Measurements from ENCODE around the gene CDK5RAP2. TPM values are rescaled to one million over a fixed set of nuclear protein-coding genes. Genes with fewer than 3 reads are reported as not detected.

Gene CDK5RAP2
- total RNA-seq, 1 donor from 2014 or later, result 76.8 TPM

DNA sequence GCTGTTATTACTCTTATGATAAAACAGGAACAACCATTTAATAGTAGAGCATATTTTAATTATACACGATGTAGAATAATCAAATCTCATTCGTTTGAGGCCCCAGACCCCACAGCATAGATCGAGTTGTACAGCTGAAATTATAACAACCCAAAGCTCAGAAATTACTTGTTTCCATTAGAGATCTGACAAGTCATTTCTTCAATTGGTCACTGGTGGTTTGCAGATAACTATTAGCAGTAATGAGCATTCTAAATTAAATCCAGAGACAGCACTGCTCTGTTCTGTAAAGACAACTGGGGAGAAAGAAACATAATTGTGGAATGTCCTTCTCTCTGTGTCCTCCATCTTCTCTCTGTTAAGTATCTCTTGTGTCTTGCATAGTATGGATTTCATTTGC, 12.9 kb downstream of the CDK5RAP2 start:
- DNase-seq (ENCODE audit: low spot score, unreplicated experiment), result no peak
- Mint-ChIP-seq H3K27ac (no peak overlapping the region), H3K4me1 (ENCODE audit: low read depth) (peaks cover 8% of the 10 kb centered on the region), H3K36me3 (ENCODE audit: insufficient read depth) (peaks cover 30% of the 10 kb centered on the region), H3K9me3 (ENCODE audit: low read depth) (no peaks in the 10 kb centered on the region), H3K27me3 (no peaks in the 10 kb centered on the region), H3K4me3 (ENCODE audit: low read depth) (no peak overlapping the region)
- TF ChIP-seq, protein P1, sequence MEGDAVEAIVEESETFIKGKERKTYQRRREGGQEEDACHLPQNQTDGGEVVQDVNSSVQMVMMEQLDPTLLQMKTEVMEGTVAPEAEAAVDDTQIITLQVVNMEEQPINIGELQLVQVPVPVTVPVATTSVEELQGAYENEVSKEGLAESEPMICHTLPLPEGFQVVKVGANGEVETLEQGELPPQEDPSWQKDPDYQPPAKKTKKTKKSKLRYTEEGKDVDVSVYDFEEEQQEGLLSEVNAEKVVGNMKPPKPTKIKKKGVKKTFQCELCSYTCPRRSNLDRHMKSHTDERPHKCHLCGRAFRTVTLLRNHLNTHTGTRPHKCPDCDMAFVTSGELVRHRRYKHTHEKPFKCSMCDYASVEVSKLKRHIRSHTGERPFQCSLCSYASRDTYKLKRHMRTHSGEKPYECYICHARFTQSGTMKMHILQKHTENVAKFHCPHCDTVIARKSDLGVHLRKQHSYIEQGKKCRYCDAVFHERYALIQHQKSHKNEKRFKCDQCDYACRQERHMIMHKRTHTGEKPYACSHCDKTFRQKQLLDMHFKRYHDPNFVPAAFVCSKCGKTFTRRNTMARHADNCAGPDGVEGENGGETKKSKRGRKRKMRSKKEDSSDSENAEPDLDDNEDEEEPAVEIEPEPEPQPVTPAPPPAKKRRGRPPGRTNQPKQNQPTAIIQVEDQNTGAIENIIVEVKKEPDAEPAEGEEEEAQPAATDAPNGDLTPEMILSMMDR (IDR thresholded peaks at IDR 0.05; ENCODE audit: unreplicated experiment), result no peak

DNA sequence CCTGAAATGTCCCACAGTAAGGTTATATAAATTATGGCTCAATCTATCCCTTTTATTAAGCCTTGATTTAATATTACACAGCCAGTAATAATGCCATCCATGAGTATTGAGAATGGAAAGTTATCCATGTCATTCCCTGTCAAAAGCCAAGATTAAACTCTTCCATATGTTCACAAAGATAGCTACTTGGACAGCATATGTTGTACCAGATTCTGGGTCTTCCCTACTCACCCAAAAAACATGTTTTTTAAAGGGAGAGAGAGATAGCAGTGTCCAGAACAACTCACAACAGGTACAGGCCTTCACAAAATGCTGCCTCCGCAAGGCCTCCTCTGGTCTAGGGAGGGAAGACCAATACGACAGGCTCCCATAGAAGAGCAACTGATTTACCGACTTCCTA, 15.4 kb downstream of the CDK5RAP2 start:
- no peaks in the 10 kb centered on the region for H3K9me3 Mint-ChIP-seq (ENCODE audit: low read depth)
- peaks cover 4% of the 10 kb centered on the region for H3K4me1 Mint-ChIP-seq (ENCODE audit: low read depth)
- H3K27me3 Mint-ChIP-seq, result no peaks in the 10 kb centered on the region
- no peak overlapping the region for H3K27ac Mint-ChIP-seq
- H3K4me3 Mint-ChIP-seq (ENCODE audit: low read depth), result no peak overlapping the region
- TF ChIP-seq, protein P1 (IDR thresholded peaks at IDR 0.05; ENCODE audit: unreplicated experiment), result no peak
- no peak for DNase-seq (ENCODE audit: low spot score, unreplicated experiment)
- peaks cover 26% of the 10 kb centered on the region for H3K36me3 Mint-ChIP-seq (ENCODE audit: insufficient read depth)

GRCh38 chr9:120562861-120563443, 17.0 kb downstream of the CDK5RAP2 start:
- Mint-ChIP-seq H3K27ac (peak overlapping the region; percentile 29), H3K36me3 (ENCODE audit: insufficient read depth) (peaks cover 23% of the 10 kb centered on the region)

DNA sequence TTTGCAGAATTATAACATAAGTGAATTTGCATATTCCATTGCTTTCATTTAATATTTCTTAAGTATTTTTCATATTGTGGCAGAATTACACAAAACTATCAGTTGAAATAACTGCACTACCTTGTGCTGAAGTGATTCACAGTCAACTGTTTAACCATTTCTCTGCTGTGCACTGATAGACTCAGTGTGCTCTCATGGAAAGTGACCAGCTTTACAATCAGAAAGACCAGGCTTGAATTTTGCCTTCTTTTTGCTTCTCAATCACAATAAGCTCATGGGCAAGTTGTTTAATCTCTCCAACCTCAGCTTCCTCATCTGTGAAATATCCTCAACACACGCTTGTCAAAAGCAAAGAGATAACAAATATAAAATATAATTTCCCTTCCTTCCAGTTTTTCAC, 18.3 kb downstream of the CDK5RAP2 start:
- TF ChIP-seq, protein P1 (IDR thresholded peaks at IDR 0.05; ENCODE audit: unreplicated experiment), result no peak
- Mint-ChIP-seq H3K4me1 (ENCODE audit: low read depth) (peaks cover 4% of the 10 kb centered on the region), H3K9me3 (ENCODE audit: low read depth) (no peaks in the 10 kb centered on the region), H3K27me3 (no peaks in the 10 kb centered on the region), H3K36me3 (ENCODE audit: insufficient read depth) (peaks cover 20% of the 10 kb centered on the region), H3K4me3 (ENCODE audit: low read depth) (no peak overlapping the region), H3K27ac (no peak overlapping the region)
- DNase-seq (ENCODE audit: low spot score, unreplicated experiment), result no peak

More at GRCh38 chr9:120562861-120563443, 17.0 kb downstream of the CDK5RAP2 start:
- Mint-ChIP-seq H3K9me3 (ENCODE audit: low read depth) (no peaks in the 10 kb centered on the region), H3K27me3 (no peaks in the 10 kb centered on the region), H3K4me1 (ENCODE audit: low read depth) (peaks cover 4% of the 10 kb centered on the region), H3K4me3 (ENCODE audit: low read depth) (no peak overlapping the region)
- TF ChIP-seq, protein P1 (IDR thresholded peaks at IDR 0.05; ENCODE audit: unreplicated experiment), result no peak
- DNase-seq (ENCODE audit: low spot score, unreplicated experiment), result no peak

GRCh38 chr9:120559546-120559945, 20.4 kb downstream of the CDK5RAP2 start:
- peaks cover 4% of the 10 kb centered on the region for H3K4me1 Mint-ChIP-seq (ENCODE audit: low read depth)
- H3K9me3 Mint-ChIP-seq (ENCODE audit: low read depth), result no peaks in the 10 kb centered on the region
- TF ChIP-seq, protein P1 (IDR thresholded peaks at IDR 0.05; ENCODE audit: unreplicated experiment), result no peak
- no peak overlapping the region for H3K27ac Mint-ChIP-seq
- H3K36me3 Mint-ChIP-seq (ENCODE audit: insufficient read depth), result peaks cover 21% of the 10 kb centered on the region
- no peak for DNase-seq (ENCODE audit: low spot score, unreplicated experiment)
- H3K4me3 Mint-ChIP-seq (ENCODE audit: low read depth), result no peak overlapping the region
- no peaks in the 10 kb centered on the region for H3K27me3 Mint-ChIP-seq
